ENCODE results near the gene CISTR.

The CISTR gene

DNA sequence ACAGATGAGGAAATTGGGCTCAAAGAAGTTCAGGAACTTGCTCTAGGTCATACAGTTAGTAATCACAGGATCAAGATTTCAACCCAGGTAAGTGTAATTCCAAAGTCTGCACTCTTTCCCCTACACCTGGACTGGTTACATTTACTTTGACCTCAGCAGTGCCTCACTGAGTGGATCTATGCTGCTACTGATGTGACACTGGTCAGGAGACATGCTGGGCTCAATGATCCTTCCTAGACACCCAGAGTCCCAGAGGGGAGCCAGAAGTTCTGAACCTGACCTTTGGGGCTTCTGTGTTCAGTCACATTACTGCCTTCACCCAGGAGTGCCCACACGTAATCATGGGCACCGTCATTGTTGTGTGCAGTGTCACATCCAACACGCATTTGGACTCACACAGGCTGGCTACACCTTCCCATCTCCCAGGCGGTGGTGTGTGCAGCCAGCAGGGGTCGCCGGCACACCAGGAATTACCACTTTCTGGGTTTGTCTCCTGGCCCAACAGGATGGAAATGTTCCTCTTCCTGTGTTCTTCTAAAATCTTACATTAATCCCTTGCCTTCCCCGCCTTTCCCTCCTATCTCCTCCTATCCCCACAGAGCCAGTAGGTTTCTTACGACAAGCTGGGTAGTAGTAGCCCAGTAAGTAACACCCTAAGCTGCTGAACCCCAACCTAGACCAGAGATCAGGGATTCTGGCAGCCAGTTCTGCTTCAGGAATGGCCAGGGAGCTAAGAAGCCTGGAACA, 50.1 kb downstream of the CISTR start (continued):
- TF ChIP-seq ZBTB21 (tag by site-specific recombination; IDR thresholded peaks at IDR 0.05) = no peak
- no peak for TF ChIP-seq ZNF664 (tag by site-specific recombination; IDR thresholded peaks at IDR 0.05)
- TF ChIP-seq ZBTB8A (tag by site-specific recombination; IDR thresholded peaks at IDR 0.05) = peak; percentile 33; the same call in 1 of the 2 replicates
- no peak for TF ChIP-seq GFI1B (tag by site-specific recombination; IDR thresholded peaks at IDR 0.05)
- peak; percentile 63 for TF ChIP-seq ZNF660 (tag by site-specific recombination; IDR thresholded peaks at IDR 0.05)
- no peak for TF ChIP-seq ZNF623 (tag by site-specific recombination; IDR thresholded peaks at IDR 0.05)
- TF ChIP-seq ZNF266 (tag by site-specific recombination; IDR thresholded peaks at IDR 0.05; ENCODE audit: low read depth) = no peak
- no peak for TF ChIP-seq WT1 (tag by site-specific recombination; IDR thresholded peaks at IDR 0.05)
- no peak for TF ChIP-seq ZNF211 (tag by site-specific recombination; IDR thresholded peaks at IDR 0.05; ENCODE audit: low read depth)
- TF ChIP-seq, protein P1, sequence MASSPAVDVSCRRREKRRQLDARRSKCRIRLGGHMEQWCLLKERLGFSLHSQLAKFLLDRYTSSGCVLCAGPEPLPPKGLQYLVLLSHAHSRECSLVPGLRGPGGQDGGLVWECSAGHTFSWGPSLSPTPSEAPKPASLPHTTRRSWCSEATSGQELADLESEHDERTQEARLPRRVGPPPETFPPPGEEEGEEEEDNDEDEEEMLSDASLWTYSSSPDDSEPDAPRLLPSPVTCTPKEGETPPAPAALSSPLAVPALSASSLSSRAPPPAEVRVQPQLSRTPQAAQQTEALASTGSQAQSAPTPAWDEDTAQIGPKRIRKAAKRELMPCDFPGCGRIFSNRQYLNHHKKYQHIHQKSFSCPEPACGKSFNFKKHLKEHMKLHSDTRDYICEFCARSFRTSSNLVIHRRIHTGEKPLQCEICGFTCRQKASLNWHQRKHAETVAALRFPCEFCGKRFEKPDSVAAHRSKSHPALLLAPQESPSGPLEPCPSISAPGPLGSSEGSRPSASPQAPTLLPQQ (tag by site-specific recombination; IDR thresholded peaks at IDR 0.05) = peak; percentile 46; the same call in 1 of the 2 replicates
- 0 out of 2 replicates have a peak, but pooled peaks have one; percentile 22 for TF ChIP-seq ZNF629 (tag by site-specific recombination; IDR thresholded peaks at IDR 0.05)
- no peak for TF ChIP-seq ZNF19 (tag by site-specific recombination; IDR thresholded peaks at IDR 0.05; ENCODE audit: low read depth)
- peak; percentile 29; the same call in 1 of the 2 replicates for TF ChIP-seq SCRT1 (tag by site-specific recombination; IDR thresholded peaks at IDR 0.05; ENCODE audit: borderline replicate concordance)
- TF ChIP-seq, protein P2, sequence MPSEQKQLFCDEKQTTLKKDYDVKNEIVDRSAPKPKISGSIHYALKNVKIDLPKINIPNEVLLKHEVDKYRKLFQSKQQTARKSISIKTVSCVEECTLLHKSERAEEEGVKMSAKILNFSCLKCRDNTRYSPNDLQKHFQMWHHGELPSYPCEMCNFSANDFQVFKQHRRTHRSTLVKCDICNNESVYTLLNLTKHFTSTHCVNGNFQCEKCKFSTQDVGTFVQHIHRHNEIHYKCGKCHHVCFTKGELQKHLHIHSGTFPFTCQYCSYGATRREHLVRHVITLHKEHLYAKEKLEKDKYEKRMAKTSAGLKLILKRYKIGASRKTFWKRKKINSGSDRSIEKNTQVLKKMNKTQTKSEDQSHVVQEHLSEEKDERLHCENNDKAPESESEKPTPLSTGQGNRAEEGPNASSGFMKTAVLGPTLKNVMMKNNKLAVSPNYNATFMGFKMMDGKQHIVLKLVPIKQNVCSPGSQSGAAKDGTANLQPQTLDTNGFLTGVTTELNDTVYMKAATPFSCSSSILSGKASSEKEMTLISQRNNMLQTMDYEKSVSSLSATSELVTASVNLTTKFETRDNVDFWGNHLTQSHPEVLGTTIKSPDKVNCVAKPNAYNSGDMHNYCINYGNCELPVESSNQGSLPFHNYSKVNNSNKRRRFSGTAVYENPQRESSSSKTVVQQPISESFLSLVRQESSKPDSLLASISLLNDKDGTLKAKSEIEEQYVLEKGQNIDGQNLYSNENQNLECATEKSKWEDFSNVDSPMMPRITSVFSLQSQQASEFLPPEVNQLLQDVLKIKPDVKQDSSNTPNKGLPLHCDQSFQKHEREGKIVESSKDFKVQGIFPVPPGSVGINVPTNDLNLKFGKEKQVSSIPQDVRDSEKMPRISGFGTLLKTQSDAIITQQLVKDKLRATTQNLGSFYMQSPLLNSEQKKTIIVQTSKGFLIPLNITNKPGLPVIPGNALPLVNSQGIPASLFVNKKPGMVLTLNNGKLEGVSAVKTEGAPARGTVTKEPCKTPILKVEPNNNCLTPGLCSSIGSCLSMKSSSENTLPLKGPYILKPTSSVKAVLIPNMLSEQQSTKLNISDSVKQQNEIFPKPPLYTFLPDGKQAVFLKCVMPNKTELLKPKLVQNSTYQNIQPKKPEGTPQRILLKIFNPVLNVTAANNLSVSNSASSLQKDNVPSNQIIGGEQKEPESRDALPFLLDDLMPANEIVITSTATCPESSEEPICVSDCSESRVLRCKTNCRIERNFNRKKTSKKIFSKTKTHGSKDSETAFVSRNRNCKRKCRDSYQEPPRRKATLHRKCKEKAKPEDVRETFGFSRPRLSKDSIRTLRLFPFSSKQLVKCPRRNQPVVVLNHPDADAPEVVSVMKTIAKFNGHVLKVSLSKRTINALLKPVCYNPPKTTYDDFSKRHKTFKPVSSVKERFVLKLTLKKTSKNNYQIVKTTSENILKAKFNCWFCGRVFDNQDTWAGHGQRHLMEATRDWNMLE (tag by site-specific recombination; conservative IDR thresholded peaks at IDR 0.05; ENCODE audit: low read depth) = peak; percentile 65
- peak; percentile 82 for TF ChIP-seq ZNF600 (tag by site-specific recombination; IDR thresholded peaks at IDR 0.05)
- TF ChIP-seq, protein P3, sequence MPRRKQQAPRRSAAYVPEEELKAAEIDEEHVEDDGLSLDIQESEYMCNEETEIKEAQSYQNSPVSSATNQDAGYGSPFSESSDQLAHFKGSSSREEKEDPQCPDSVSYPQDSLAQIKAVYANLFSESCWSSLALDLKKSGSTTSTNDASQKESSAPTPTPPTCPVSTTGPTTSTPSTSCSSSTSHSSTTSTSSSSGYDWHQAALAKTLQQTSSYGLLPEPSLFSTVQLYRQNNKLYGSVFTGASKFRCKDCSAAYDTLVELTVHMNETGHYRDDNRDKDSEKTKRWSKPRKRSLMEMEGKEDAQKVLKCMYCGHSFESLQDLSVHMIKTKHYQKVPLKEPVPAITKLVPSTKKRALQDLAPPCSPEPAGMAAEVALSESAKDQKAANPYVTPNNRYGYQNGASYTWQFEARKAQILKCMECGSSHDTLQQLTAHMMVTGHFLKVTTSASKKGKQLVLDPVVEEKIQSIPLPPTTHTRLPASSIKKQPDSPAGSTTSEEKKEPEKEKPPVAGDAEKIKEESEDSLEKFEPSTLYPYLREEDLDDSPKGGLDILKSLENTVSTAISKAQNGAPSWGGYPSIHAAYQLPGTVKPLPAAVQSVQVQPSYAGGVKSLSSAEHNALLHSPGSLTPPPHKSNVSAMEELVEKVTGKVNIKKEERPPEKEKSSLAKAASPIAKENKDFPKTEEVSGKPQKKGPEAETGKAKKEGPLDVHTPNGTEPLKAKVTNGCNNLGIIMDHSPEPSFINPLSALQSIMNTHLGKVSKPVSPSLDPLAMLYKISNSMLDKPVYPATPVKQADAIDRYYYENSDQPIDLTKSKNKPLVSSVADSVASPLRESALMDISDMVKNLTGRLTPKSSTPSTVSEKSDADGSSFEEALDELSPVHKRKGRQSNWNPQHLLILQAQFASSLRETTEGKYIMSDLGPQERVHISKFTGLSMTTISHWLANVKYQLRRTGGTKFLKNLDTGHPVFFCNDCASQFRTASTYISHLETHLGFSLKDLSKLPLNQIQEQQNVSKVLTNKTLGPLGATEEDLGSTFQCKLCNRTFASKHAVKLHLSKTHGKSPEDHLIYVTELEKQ (tag by site-specific recombination; IDR thresholded peaks at IDR 0.05; ENCODE audit: borderline replicate concordance) = no peak
- peak; percentile 28; the same call in 1 of the 2 replicates for TF ChIP-seq ZSCAN30 (tag by site-specific recombination; IDR thresholded peaks at IDR 0.05)
- peak; percentile 76 for TF ChIP-seq SCRT2 (tag by site-specific recombination; IDR thresholded peaks at IDR 0.05)
- TF ChIP-seq ZBTB48 (tag by site-specific recombination; IDR thresholded peaks at IDR 0.05) = peak; percentile 68; the same call in 1 of the 2 replicates
- no peak for TF ChIP-seq ZNF426 (tag by site-specific recombination; IDR thresholded peaks at IDR 0.05)
- TF ChIP-seq SALL2 (tag by site-specific recombination; IDR thresholded peaks at IDR 0.05; ENCODE audit: borderline replicate concordance) = no peak
- no peak for TF ChIP-seq ZNF510 (tag by site-specific recombination; IDR thresholded peaks at IDR 0.05; ENCODE audit: insufficient replicate concordance)
- peak; percentile 99 for TF ChIP-seq ZNF654 (tag by site-specific recombination; IDR thresholded peaks at IDR 0.05; ENCODE audit: low read depth)
- TF ChIP-seq ZNF571 (tag by site-specific recombination; IDR thresholded peaks at IDR 0.05) = no peak
- TF ChIP-seq, protein P4, sequence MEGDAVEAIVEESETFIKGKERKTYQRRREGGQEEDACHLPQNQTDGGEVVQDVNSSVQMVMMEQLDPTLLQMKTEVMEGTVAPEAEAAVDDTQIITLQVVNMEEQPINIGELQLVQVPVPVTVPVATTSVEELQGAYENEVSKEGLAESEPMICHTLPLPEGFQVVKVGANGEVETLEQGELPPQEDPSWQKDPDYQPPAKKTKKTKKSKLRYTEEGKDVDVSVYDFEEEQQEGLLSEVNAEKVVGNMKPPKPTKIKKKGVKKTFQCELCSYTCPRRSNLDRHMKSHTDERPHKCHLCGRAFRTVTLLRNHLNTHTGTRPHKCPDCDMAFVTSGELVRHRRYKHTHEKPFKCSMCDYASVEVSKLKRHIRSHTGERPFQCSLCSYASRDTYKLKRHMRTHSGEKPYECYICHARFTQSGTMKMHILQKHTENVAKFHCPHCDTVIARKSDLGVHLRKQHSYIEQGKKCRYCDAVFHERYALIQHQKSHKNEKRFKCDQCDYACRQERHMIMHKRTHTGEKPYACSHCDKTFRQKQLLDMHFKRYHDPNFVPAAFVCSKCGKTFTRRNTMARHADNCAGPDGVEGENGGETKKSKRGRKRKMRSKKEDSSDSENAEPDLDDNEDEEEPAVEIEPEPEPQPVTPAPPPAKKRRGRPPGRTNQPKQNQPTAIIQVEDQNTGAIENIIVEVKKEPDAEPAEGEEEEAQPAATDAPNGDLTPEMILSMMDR (tag by site-specific recombination; IDR thresholded peaks at IDR 0.05) = peak; percentile 97
- TF ChIP-seq YY2 (tag by site-specific recombination; IDR thresholded peaks at IDR 0.05) = no peak
- no peak for TF ChIP-seq KLF1 (tag by site-specific recombination; IDR thresholded peaks at IDR 0.05)
- peak; percentile 74; the same call in 1 of the 2 replicates for TF ChIP-seq ZNF366 (tag by site-specific recombination; conservative IDR thresholded peaks at IDR 0.05)

Data from HEK293 (cell line).